Stomach (tissue), 4 donors: ENCODE data around the gene SLC13A3.

Source experiments
- EP300 ChIP-seq: sonication (generic); formaldehyde crosslinking; IDR thresholded peaks from one replicate; pipeline ENCODE4 v1.6.1; 2017; ENCODE audit warnings: antibody characterized with exemption
- POLR2A ChIP-seq, 4 donors: fragments of 450-650 bp; IDR thresholded peaks; one replicate each; pipeline ENCODE4 v1.6.1; 2016; ENCODE audit warnings: antibody characterized with exemption in 4 of 4, control low read depth in 2 of 4, mild to moderate bottlenecking in 1 of 4, moderate library complexity in 1 of 4
- POLR2AphosphoS5 ChIP-seq, 3 donors: sonication (generic); formaldehyde crosslinking; IDR thresholded peaks; one replicate each; pipeline ENCODE4 v1.6.1; 2016; ENCODE audit warnings: antibody characterized with exemption in 3 of 3
- TF ChIP-seq, protein P1 (sequence below), 7 experiments: fragments of 450-650 bp in 4 of 7; fragments of 200-600 bp in 3 of 7; sonication (generic) in 3 of 7; IDR thresholded peaks; one replicate each; pipeline ENCODE4 v1.5.1; 2016 to 2019; ENCODE audit warnings: antibody characterized with exemption in 7 of 7, control low read depth in 2 of 7, mild to moderate bottlenecking in 1 of 7

DNA sequence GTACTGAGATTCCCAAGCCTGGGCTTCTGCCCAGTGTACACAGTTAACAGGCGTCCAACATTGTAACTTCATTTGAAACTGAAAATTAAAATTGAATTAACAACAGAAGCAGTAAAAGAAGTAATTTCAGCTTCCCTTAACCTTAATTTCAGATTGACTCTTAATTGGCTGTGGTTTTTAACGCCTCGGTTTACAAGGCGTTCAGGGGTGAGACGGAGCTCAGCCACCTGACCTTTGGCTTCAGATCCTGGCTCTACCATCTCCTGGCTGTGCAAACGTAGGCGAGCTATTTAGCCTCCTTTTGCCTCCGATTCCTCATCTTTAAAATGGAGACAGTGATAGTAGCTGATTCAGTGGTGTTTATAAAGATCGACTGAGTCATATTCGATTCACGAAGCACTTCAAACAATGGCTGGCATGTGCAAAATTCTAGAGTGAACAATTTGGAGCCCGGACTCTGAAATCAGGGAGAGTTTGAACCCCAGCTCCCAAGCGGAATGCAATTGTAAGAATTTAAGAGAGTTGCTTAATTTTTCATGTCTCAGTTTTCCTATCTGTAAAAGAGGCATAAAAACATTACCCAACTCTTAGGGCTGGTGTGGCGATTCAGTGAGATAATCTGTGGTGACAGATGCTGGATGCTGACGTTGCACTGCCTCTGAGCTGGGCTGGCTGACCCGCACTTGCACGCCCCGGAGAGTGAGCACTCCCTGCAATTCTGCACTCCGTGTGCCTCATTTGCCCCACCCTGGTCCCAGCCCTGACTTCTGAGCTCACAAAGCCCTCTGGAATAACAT lies 77.3 kb downstream of the SLC13A3 start:
- TF ChIP-seq, protein P1, sequence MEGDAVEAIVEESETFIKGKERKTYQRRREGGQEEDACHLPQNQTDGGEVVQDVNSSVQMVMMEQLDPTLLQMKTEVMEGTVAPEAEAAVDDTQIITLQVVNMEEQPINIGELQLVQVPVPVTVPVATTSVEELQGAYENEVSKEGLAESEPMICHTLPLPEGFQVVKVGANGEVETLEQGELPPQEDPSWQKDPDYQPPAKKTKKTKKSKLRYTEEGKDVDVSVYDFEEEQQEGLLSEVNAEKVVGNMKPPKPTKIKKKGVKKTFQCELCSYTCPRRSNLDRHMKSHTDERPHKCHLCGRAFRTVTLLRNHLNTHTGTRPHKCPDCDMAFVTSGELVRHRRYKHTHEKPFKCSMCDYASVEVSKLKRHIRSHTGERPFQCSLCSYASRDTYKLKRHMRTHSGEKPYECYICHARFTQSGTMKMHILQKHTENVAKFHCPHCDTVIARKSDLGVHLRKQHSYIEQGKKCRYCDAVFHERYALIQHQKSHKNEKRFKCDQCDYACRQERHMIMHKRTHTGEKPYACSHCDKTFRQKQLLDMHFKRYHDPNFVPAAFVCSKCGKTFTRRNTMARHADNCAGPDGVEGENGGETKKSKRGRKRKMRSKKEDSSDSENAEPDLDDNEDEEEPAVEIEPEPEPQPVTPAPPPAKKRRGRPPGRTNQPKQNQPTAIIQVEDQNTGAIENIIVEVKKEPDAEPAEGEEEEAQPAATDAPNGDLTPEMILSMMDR (IDR thresholded peaks at IDR 0.05), result no peak
- no peak for TF ChIP-seq POLR2A (IDR thresholded peaks at IDR 0.05)
- no peak for TF ChIP-seq POLR2AphosphoS5 (IDR thresholded peaks at IDR 0.05)
- no peak for TF ChIP-seq EP300
